Stimulated activated naive B cell treated with anti-CD40 and anti-IgM and Interleukin-4, amounts not matched to agents 10 μg/mL and 1 μg/mL and 100 μg/mL, for 72 hours (primary cell): ENCODE measurements around the gene BCAN.
A peak's percentile ranks its signal among the peaks of the same experiment; 100 is the strongest.

Experiments used
- ATAC-seq, 2 donors: fragments of 150-1000 bp; cut with Tn5 transposase; replicated peaks; 2 replicates each; pipeline ENCODE4 v1.10.0; 2021; ENCODE audit warnings: moderate library complexity in 1 of 2
- DNase-seq: peaks from one replicate; pipeline ENCODE4 v3.0.0; 2021
- H3K27ac Mint-ChIP-seq: one replicate; pipeline ENCODE4 v1.8.0; 2022; ENCODE audit warnings: mild to moderate bottlenecking, mixed read lengths
- H3K27me3 Mint-ChIP-seq, 2 donors: one replicate each; pipeline ENCODE4 v1.8.0; 2022; ENCODE audit warnings: mixed read lengths in 2 of 2
- H3K36me3 Mint-ChIP-seq, 2 donors: one replicate each; pipeline ENCODE4 v1.8.0; 2022; ENCODE audit warnings: mixed read lengths in 2 of 2, mild to moderate bottlenecking in 1 of 2
- H3K4me1 Mint-ChIP-seq, 2 donors: one replicate each; pipeline ENCODE4 v1.8.0; 2022; ENCODE audit warnings: mixed read lengths in 2 of 2, mild to moderate bottlenecking in 1 of 2
- H3K4me3 Mint-ChIP-seq, 2 donors: one replicate each; pipeline ENCODE4 v1.8.0; 2022; ENCODE audit warnings: mild to moderate bottlenecking in 2 of 2, mixed read lengths in 2 of 2, moderate library complexity in 1 of 2
- H3K9me3 Mint-ChIP-seq, 2 donors: one replicate each; pipeline ENCODE4 v1.8.0; 2022; ENCODE audit warnings: mixed read lengths in 2 of 2, mild to moderate bottlenecking in 1 of 2

BCAN gene

GRCh38 chr1:156641761-156642264, at the start of gene BCAN:
BCAN (plus strand) TSS chr1:156642117; CDS start chr1:156646055, 3,938 bp downstream.
- Mint-ChIP-seq H3K27me3 (peaks cover 78 to 87% of the 10 kb centered on the region in 2 donors), H3K4me3 (peak within 1 kb of the TSS; percentile 68 to 74), H3K9me3 (no peaks in the 10 kb centered on the region), H3K36me3 (no peaks in the 10 kb centered on the region), H3K4me1 (peaks cover 13 to 35% of the 10 kb centered on the region in 2 donors), H3K27ac (peak within 1 kb of the TSS; percentile 38)
- ATAC-seq = peak; percentile 19 to 23
- DNase-seq = no peak

- H3K9me3 Mint-ChIP-seq = no peaks in the 10 kb centered on the region
- peaks cover 12 to 30% of the 10 kb centered on the region in 2 donors for H3K36me3 Mint-ChIP-seq
- H3K4me3 Mint-ChIP-seq = peak overlapping the region; percentile 84 to 91
- no peaks in the 10 kb centered on the region for H3K27me3 Mint-ChIP-seq
- DNase-seq (no peak), ATAC-seq (no peak)
- peaks cover 23 to 43% of the 10 kb centered on the region in 2 donors for H3K4me1 Mint-ChIP-seq
- peak overlapping the region; percentile 92 for H3K27ac Mint-ChIP-seq
These were observed 49.6 kb upstream of the BCAN start for GRCh38 chr1:156592158-156592909.

- peaks cover 14 to 35% of the 10 kb centered on the region in 2 donors for H3K36me3 Mint-ChIP-seq
- peaks cover 23 to 43% of the 10 kb centered on the region in 2 donors for H3K4me1 Mint-ChIP-seq
- no peak for ATAC-seq
- no peaks in the 10 kb centered on the region for H3K9me3 Mint-ChIP-seq
- no peaks in the 10 kb centered on the region for H3K27me3 Mint-ChIP-seq
- peak overlapping the region; percentile 92 for H3K27ac Mint-ChIP-seq
- peak overlapping the region; percentile 84 to 91 for H3K4me3 Mint-ChIP-seq
- no peak for DNase-seq
These were observed 48.8 kb upstream of the BCAN start for GRCh38 chr1:156592910-156593660.

- H3K4me3 Mint-ChIP-seq = no peak overlapping the region
- DNase-seq = no peak
- H3K36me3 Mint-ChIP-seq = peaks cover 20 to 40% of the 10 kb centered on the region in 2 donors
- no peaks in the 10 kb centered on the region for H3K27me3 Mint-ChIP-seq
- H3K4me1 Mint-ChIP-seq = peaks cover 29 to 49% of the 10 kb centered on the region in 2 donors
- ATAC-seq = no peak
- no peak overlapping the region for H3K27ac Mint-ChIP-seq
- no peaks in the 10 kb centered on the region for H3K9me3 Mint-ChIP-seq
These were observed 48.3 kb upstream of the BCAN start for GRCh38 chr1:156593661-156593989.

GRCh38 chr1:156594190-156594589, 47.7 kb upstream of the BCAN start:
- no peak for ATAC-seq
- Mint-ChIP-seq H3K4me3 (no peak overlapping the region), H3K27me3 (no peaks in the 10 kb centered on the region), H3K27ac (no peak overlapping the region), H3K36me3 (peaks cover 23 to 43% of the 10 kb centered on the region in 2 donors), H3K9me3 (no peaks in the 10 kb centered on the region), H3K4me1 (peaks cover 31 to 52% of the 10 kb centered on the region in 2 donors)
- no peak for DNase-seq

GRCh38 chr1:156595016-156595415, 46.9 kb upstream of the BCAN start:
- DNase-seq = no peak
- ATAC-seq = no peak
- Mint-ChIP-seq H3K4me3 (no peak overlapping the region), H3K36me3 (peaks cover 23 to 43% of the 10 kb centered on the region in 2 donors), H3K4me1 (peaks cover 31 to 52% of the 10 kb centered on the region in 2 donors), H3K27me3 (no peaks in the 10 kb centered on the region), H3K27ac (peak overlapping the region; percentile 78), H3K9me3 (no peaks in the 10 kb centered on the region)

GRCh38 chr1:156596426-156596825, 45.5 kb upstream of the BCAN start:
- no peaks in the 10 kb centered on the region for H3K9me3 Mint-ChIP-seq
- peaks cover 24 to 52% of the 10 kb centered on the region in 2 donors for H3K36me3 Mint-ChIP-seq
- H3K27me3 Mint-ChIP-seq = no peaks in the 10 kb centered on the region
- peaks cover 29 to 47% of the 10 kb centered on the region in 2 donors for H3K4me1 Mint-ChIP-seq
- DNase-seq = no peak
- peak overlapping the region; percentile 47 for H3K27ac Mint-ChIP-seq
- ATAC-seq = no peak
- H3K4me3 Mint-ChIP-seq = no peak overlapping the region

- peaks cover 20 to 45% of the 10 kb centered on the region in 2 donors for H3K36me3 Mint-ChIP-seq
- no peak overlapping the region for H3K4me3 Mint-ChIP-seq
- ATAC-seq = no peak
- no peak for DNase-seq
- no peak overlapping the region for H3K27ac Mint-ChIP-seq
- peaks cover 29 to 51% of the 10 kb centered on the region in 2 donors for H3K4me1 Mint-ChIP-seq
- H3K27me3 Mint-ChIP-seq = no peaks in the 10 kb centered on the region
- no peaks in the 10 kb centered on the region for H3K9me3 Mint-ChIP-seq
These were observed 43.8 kb upstream of the BCAN start for GRCh38 chr1:156598125-156598524.

GRCh38 chr1:156598731-156599432, 43.0 kb upstream of the BCAN start:
- Mint-ChIP-seq H3K27me3 (no peaks in the 10 kb centered on the region), H3K27ac (peak overlapping the region; percentile 70), H3K9me3 (no peaks in the 10 kb centered on the region), H3K36me3 (peaks cover 20 to 43% of the 10 kb centered on the region in 2 donors), H3K4me1 (peaks cover 29 to 43% of the 10 kb centered on the region in 2 donors), H3K4me3 (no peak overlapping the region)
- no peak for ATAC-seq
- no peak for DNase-seq

- Mint-ChIP-seq H3K4me3 (peak overlapping the region; percentile 90 to 99), H3K36me3 (peaks cover 20 to 42% of the 10 kb centered on the region in 2 donors), H3K9me3 (no peaks in the 10 kb centered on the region), H3K27me3 (no peaks in the 10 kb centered on the region), H3K27ac (peak overlapping the region; percentile 99), H3K4me1 (peaks cover 28 to 40% of the 10 kb centered on the region in 2 donors)
- ATAC-seq (peak; percentile 70 to 79), DNase-seq (no peak)
These were observed 42.1 kb upstream of the BCAN start for GRCh38 chr1:156599811-156600210.

GRCh38 chr1:156600733-156601121, 41.2 kb upstream of the BCAN start:
- Mint-ChIP-seq H3K36me3 (peaks cover 17 to 33% of the 10 kb centered on the region in 2 donors), H3K4me3 (peak overlapping the region; percentile 90 to 99)

GRCh38 chr1:156601122-156601830, 40.6 kb upstream of the BCAN start, which contains the start of gene GPATCH4:
GPATCH4 (minus strand) TSS chr1:156601479.
- peak within 1 kb of the TSS; percentile 99 for H3K27ac Mint-ChIP-seq
- DNase-seq = peak; percentile 71
- H3K36me3 Mint-ChIP-seq = peaks cover 17 to 31% of the 10 kb centered on the region in 2 donors
- H3K4me3 Mint-ChIP-seq = peak within 1 kb of the TSS; percentile 90 to 99
- peak; percentile 76 to 88 for ATAC-seq
- no peaks in the 10 kb centered on the region for H3K9me3 Mint-ChIP-seq
- H3K4me1 Mint-ChIP-seq = peaks cover 20 to 34% of the 10 kb centered on the region in 2 donors
- H3K27me3 Mint-ChIP-seq = no peaks in the 10 kb centered on the region

More at GRCh38 chr1:156600733-156601121, 41.2 kb upstream of the BCAN start:
- Mint-ChIP-seq H3K27ac (peak overlapping the region; percentile 99), H3K9me3 (no peaks in the 10 kb centered on the region), H3K4me1 (peaks cover 20 to 34% of the 10 kb centered on the region in 2 donors), H3K27me3 (no peaks in the 10 kb centered on the region)
- DNase-seq = no peak
- ATAC-seq = peak in 1 of 2 donors; percentile 6

GRCh38 chr1:156601892-156602291, 40.0 kb upstream of the BCAN start:
- Mint-ChIP-seq H3K4me3 (peak overlapping the region; percentile 90 to 99), H3K27ac (peak overlapping the region; percentile 99), H3K9me3 (no peaks in the 10 kb centered on the region), H3K36me3 (peaks cover 16 to 27% of the 10 kb centered on the region in 2 donors), H3K4me1 (peaks cover 17 to 31% of the 10 kb centered on the region in 2 donors), H3K27me3 (no peaks in the 10 kb centered on the region)
- peak; percentile 38 to 64 for ATAC-seq
- no peak for DNase-seq
